A549 treated with RU486 at 1 μM for 4 hours (cell line): ENCODE data around the gene ECE1. TPM values are rescaled to one million over a fixed set of nuclear protein-coding genes. Genes with fewer than 3 reads are reported as not detected.

Source experiments
- total RNA-seq: library from RNA; stranded (reverse); fragments of 200-300 nt; extraction: Qiagen RNA extraction; gene quantifications from 5 replicates; pipeline ENCODE4 v1.2.3, GENCODE V29; 2022; ENCODE audit warnings: low read depth

Gene ECE1
- total RNA-seq = 49.9 to 66.6 TPM (median 57.5 TPM) in 5 replicates

DNA sequence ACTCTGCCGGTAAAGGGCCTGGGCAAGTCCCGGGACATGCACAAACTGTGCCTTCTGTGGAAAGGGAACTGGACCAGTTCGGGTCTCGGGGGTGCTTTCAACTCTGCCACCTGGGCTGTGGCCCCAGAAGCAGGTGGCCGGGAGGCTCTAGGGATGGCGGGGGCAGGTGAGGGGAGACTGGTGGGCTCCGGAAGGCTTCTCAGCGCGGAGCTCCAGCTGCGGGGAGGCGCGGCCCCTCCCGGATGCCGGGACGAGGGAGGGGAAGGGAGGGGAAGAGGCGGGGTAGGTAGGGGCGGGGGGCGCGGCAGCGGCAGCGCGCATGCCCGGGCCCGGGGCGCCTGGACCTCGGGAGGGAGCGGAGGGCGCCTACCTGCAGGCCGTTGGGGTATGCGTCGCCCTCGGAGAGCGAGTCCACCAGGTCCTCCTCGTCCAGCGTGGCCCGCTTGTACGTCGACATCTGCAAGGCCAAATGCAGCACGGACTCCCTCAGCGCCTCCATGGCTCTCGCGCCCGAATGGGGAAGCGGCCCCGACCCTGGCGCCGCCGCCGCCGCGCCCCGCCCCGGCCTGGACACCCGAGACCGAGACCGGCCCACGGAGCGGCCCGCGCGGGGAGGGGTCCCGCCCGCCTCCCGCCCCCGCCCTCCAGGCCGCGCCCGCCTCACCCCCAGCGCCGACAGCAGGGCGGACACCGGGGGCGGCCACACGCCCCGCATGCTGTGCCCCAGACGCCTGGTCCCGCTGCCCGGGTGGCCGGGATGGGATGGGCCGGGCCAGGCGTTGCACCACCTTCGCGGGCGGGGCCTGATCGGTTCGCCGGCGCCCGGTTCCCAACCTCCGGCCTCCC lies at the start of gene ECE1:
ECE1 (minus strand) TSS at position 764 of the 846 bp plus-strand sequence; CDS start at position 715, 49 bp downstream.

DNA sequence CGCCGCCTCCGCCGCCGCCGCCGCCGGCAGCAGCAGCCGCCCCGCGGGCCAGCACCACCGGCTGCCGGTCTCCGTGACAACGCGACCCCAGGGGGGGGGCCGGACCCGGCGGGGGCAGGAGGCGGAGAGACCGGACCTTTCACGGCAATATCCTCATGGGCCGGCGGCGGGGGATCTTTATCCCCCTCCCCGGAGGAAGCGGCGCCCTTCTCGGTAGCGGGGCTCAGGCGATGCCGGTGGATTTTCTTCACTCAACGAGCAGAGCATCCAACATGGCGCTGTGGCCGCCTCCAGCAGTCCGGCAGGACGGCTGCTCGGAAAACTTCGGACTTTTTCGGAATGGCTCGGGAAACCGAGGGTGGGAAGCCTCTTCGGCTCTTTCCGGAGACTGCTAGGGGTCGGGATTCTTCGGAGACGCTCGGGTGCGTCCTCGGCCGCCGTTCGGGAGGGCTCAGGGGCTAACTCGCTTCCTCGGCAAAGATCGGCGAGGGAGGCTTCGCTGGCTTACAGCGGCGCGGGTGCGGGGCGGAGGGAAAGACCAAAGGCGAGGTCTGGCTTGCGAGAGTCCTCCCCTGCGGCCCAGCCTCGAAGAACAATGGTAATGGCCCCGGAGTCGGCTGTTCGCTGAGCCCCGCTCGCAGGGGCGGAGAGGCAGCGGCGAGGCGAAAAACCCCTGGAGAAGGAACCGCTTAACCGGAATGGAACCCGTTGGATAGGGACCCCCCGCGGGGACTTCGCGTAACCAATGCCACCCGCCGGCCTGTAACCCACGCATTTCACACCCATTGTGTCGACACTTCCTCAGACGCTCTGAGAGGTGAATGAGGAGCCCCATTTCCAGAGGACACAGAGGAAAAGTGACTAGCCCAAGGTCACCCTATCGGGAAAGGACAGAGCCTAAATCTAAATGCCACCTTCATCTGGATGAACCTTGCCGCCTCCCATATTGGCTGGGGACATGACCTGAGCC lies 113.4 kb downstream of the ECE1 start, which contains the start of gene EIF4G3:
EIF4G3 (minus strand) TSS at position 312 of the 970 bp plus-strand sequence. CDS start 174,155 bp downstream, outside the sequence.

Other genes starting within 250 kb of the ECE1 start
- 14.8 to 22.0 TPM (median 20.9 TPM) in 5 replicates for gene EIF4G3, start 113.6 kb downstream of the ECE1 start, total RNA-seq
- 6.0 to 7.0 TPM (median 6.3 TPM) in 5 replicates for gene NBPF3, start 149.7 kb upstream of the ECE1 start, total RNA-seq
- gene ALPL, start 219.0 kb upstream of the ECE1 start, total RNA-seq = 0.16 to 0.35 TPM (median 0.25 TPM) in 5 replicates